HG03196 (cell line): ENCODE results near the gene PAPOLB.
"Not testable (repeated sequence)": the region's sequence is repeated elsewhere in the genome, so short reads cannot be mapped to it uniquely, and the experiment has no call there.

Experiments used
- ATAC-seq: cut with Tn5 transposase; IDR thresholded peaks from one replicate; pipeline ENCODE4 v1.9.1; 2021; ENCODE audit not compliant: unreplicated experiment

PAPOLB gene

DNA sequence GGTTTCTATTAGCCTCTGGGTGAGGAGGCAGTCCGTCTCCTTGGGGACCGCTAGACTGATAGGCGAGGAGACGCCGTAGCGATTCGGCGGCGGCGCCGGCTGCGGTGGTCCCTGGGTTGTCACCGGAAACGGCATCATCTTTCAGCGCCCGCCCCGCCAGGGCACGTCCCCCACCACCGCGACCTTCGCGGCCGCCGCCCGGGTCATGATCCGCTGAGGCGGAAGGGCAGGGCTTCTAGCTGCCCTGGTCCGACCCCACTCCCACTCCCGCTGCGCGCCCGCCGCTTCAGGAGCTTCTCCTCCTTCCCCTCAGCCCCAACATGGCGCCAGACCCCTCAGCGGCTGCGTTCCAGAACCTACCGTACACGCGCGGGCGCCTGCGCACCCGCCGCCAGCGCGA is at the start of gene PAPOLB:
Gene PAPOLB (minus strand): TSS at position 358 of the 400 bp plus-strand sequence. CDS start 220 bp downstream, at position 138.
- ATAC-seq = no peak

DNA sequence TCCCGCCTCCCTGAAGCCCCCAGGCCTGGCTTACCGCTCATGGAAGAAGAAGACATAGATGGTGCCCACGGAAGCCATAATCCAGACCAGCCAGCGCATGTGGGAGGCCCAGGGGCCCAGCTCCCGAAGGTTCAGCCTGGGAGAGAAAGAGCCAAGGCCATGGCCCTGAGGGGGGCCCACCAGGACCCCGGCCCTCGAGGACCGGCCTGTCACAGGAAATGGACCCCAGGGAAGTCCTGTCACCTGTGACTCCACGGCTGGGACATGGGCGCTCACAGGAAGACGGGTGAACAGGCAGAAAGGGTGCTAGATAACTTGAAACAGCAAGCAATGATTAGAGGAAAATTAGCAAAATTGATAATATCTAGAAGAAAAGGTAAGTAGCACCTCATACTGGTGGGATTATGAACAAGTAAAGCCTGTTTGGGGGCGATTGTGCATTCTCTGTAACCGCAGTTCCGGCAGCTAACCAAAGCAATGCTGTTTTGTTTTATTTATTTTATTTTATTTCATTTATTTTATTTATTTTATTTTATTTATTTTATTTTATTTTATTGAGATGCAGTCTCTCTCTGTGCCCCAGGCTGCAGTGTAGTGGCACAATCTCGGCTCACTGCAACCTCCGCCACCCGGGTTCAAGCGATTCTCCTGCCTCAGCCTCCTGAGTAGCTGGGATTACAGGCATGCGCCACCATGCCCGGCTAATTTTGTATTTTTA is 49.4 kb upstream of the PAPOLB start:
- no peak for ATAC-seq

DNA sequence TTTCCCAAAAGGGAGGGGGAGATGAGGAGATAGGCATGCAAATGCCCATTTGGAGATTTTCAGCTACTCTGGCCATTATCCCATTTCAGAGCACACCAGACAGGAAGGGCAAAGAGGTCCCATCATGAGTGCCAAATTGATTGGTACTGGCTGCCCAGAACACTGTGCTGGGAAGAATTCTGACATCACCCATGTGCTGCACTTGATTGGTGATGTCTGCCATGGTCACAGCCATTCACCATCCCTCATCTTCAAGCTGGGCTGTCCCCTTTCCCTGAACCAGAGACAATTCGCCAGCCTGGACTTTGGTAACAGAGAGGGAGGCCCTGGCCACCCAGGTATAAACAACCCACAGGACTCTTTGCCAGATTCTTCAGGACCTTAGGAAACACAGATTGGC is 44.9 kb upstream of the PAPOLB start:
- ATAC-seq = no peak

- no peak for ATAC-seq
Observed at GRCh38 chr7:4905171-4905570, 43.3 kb upstream of the PAPOLB start.

- no peak for ATAC-seq
Observed at GRCh38 chr7:4904346-4904745, 42.5 kb upstream of the PAPOLB start.

DNA sequence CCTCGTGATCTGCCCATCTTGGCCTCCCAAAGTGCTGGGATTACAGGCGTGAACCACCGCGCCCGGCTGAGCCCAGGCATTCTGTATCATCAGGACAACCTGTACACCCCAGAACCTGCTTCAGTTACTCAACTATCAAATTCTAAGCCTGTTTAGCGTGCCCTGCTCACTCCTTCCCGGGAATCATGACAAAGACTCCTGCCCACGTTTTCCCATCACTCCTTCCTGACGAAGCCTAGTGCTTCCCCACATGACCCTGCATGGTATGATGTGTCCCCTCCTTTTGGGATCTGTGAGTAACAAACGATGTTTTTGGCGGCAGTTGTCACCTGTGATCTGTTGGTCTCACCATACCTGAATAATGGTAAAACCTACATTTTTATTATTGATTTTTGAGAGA is 33.9 kb upstream of the PAPOLB start:
- ATAC-seq = no peak

DNA sequence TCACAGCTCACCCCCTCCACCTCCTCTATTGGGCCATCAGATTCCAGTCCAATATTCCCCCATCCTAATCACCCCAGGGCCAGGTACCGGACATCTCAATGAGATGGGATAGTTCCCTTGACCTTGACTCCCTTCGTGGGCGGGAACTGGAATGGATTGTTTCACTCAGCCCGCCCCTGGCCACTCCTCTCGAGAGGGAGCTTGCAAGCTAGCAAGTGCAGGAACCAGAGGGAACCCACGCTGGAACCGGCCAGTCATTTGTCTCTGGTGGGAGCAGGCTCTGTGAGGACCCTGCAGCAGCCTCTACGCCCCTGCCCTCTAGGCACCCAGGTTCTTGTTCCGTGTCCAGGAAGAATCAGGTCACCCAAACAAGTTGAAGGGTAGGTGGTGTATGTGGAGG is 32.7 kb upstream of the PAPOLB start:
- no peak for ATAC-seq

DNA sequence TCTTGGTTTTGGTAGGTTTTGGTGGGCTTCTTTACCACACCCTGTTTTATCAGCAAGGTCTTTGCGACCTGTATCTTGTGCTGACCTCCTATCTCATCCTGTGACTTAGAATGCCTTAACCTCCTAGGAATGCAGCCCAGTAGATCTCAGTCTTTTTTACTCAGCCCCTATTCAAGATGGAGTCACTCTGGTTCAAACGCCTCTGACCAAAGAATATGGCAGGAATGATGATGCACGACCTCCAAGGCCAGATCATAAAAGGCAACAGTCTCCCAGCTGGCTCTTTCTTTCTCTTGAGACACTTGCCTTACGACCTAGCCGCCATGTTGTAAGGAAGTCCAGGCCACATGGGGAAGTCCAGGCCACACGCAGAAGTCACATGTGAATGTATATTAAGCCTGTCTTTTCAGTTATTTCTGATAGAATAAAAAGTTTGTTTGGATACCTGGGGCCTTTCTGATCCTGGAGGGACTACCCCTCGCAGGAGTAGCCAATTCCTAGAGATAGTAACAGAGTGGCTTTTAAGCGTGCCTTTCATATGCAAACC is 32.2 kb upstream of the PAPOLB start:
- no peak for ATAC-seq

DNA sequence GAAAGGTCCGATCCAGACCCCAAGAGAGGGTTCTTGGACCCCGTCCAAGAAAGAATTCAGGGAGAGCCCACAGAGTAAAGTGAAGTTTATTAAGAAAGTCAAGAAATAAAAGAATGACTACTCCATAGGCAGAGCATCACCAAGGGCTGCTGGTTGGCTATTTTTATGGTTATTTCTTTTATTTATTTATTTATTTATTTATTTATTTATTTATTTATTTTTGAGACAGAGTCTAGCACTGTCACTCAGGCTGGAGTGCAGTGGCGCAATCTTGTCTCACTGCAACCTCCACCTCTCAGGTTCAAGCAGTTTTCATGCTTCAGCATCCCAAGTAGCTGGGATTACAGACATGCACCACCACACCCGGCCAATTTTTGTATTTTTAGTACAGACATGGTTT is 31.4 kb upstream of the PAPOLB start:
- ATAC-seq = not testable (repeated sequence)

DNA sequence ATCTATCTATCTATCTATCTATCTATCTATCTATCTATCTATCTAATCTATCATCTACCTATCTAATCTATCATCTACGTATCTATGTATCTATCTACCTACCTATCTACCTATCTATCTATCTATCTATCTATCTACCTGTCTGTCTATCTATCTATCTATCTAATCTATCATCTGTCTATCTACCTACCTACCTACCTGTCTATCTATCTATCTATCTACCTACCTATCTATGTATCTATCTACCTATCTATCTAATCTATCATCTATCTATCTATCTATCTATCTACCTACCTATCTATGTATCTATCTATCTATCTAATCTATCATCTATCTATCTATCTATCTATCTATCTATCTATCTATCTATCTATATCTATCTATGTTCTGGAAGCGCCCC is 29.7 kb upstream of the PAPOLB start:
- ATAC-seq = not testable (repeated sequence)

- ATAC-seq = no peak
Observed at GRCh38 chr7:4889682-4890081, 27.9 kb upstream of the PAPOLB start.

DNA sequence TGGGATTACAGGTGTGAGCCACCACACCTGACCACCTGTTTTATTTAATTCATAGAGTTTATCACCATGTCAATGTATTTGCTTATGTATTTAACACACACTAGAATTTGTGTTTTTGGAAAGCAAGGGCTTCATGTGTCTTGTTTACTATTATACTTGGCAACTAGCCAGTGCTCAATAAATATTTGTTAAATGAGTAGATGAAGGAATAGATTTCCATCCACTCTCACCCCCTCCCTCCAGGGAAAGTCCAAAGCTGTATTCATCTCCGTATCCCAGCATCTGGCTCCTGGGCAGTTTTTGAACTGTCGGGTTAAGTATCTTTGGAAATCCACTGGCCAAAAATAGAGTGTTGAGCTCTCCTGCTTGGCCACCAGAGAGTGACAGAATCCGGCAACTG is 26.3 kb upstream of the PAPOLB start:
- no peak for ATAC-seq

DNA sequence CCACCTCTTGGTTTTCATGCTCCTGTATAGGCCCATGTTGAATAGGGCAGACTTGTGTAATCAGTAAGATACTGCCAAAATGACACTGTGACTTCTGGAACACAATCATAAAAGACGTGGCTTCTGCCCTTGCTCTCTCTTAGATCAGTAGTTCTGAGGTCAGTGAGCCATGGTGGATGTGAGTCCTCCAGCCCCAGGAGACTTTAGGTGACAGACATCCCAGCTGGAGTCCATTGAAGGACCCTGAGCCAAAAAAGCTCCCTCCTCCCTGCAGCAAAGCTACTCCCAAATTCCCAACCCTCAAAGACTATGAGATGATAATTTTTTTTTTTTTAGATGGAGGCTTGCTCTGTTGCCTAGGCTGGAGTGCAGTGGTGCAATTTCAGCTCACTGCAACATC is 24.8 kb upstream of the PAPOLB start:
- no peak for ATAC-seq

- ATAC-seq = no peak
Observed at GRCh38 chr7:4885317-4885807, 23.5 kb upstream of the PAPOLB start.

DNA sequence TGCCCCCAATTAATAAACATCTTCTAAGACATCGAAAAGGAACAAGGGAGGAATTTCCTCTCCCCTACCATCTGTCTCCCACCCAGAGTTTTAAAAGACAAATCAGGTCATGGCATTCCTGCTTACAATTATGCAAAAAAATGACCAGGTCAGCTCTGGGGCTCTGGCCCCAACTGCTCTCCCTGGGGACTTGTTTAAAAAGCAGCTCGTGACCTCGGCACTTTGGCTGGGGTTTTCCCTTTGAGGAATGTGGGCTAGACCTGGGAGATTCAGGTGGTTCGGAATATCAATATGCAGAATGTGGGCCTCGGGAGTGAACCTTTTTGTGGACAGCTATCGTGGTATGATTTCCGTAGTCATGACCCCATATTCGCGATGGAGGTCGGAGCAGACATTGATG is 22.3 kb upstream of the PAPOLB start:
- ATAC-seq = no peak

DNA sequence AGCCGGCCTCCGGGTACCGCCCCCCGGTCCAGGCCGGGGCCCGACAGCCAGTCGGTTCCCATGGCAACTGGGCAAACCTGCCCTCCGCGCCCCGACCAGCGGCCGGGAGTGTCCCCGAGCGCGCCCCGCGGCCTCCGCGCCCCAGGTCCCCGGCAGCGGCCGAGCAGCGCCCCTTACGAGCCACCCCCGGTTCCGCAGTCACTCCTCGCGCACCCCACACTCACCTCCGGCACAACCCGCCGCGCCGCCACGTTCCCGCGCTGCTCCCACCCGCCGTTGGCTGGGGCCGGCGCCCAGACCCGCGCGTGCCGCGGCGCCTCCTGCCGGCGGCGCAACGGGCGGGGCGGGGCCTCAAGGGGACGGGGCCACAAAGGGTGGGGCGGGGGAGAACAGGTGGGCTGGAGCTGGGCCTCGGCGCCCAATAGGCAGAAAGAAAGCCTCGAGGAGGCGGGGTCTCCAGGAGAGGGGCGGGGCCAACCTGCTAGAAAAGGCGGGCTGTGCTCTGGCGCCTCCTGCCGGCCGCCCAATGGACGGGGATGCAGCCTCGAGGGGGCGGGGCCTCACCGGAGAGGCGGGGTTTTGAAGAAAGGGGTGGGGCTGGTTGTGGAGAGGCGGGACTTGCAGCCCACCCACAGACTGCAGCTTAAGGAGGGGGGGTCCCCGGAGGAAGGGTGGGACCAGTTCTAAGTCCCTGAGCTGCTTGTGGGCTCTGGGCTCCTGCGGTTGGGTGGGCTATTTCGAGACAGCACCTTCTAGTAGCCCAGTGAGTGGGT is 21.7 kb upstream of the PAPOLB start, which contains the start of gene RADIL:
Gene RADIL (minus strand): TSS at position 345 of the 773 bp plus-strand sequence. CDS start 5,577 bp downstream, outside the sequence.
- peak; percentile 77 for ATAC-seq

GRCh38 chr7:4883033-4883371 is 21.2 kb upstream of the PAPOLB start:
- no peak for ATAC-seq

DNA sequence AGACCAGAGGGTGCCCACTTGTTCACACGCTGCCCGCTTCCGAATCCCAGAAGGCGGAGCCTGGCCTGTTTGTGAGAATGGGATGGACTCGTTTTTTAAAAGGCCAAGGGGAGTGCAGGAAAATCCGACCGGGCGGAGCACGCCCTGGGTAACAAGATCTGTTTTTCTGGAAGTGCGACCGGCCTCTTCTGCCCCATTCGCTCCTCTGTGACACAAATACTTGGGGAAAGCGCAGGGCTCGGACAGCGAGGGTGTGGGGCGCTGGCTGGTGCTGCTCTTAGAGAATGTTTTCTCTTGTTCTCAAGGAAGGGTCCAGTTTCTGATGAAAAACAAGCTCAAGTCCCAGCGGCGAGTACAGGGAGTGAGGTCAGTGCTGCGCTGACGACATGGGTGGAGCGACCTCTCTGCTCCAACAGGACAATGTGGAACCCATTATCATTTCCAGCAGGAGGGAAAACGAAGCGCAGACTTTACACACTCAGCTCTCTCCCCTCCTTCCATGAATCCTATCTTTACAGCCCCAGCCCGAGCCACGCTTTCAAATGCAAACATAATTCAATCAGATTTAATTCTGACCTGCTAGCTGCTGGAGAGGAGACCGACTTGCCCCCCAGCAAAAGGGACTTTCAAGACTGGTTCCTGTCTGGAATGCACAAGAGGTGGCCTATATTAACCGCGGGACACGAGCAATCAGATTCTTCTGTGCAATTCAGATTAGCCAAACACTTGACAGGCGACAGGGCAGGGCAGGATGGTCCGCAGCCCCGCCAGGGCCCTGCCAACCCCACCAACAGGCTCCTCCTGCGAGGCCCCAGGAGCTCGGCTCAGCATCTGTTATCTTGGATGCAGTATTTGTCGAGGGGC is 20.6 kb upstream of the PAPOLB start:
- ATAC-seq = no peak

GRCh38 chr7:4880218-4880617 is 18.4 kb upstream of the PAPOLB start:
- no peak for ATAC-seq

- ATAC-seq = no peak
Observed at GRCh38 chr7:4879396-4880081, 17.7 kb upstream of the PAPOLB start.
